ENCODE measurements around the gene RSU1.

RSU1 gene

GRCh38 chr10:16820421-16820820, 3.2 kb upstream of the RSU1 start:
- no peak for DNase-seq

GRCh38 chr10:16820018-16820417, 2.8 kb upstream of the RSU1 start:
- no peak for DNase-seq

GRCh38 chr10:16819436-16819835, 2.2 kb upstream of the RSU1 start:
- DNase-seq = no peak

- no peak for DNase-seq
Observed at GRCh38 chr10:16819026-16819425, 1.8 kb upstream of the RSU1 start.

- no peak for DNase-seq
Observed at GRCh38 chr10:16816830-16817124, 447 bp downstream of the RSU1 start.

GRCh38 chr10:16816171-16816570, 1.1 kb downstream of the RSU1 start:
- no peak for DNase-seq

- DNase-seq = no peak
Observed at GRCh38 chr10:16814012-16814411, 3.2 kb downstream of the RSU1 start.

- DNase-seq = no peak
Observed at GRCh38 chr10:16812676-16813075, 4.5 kb downstream of the RSU1 start.

GRCh38 chr10:16811765-16812164, 5.5 kb downstream of the RSU1 start:
- no peak for DNase-seq

- DNase-seq = no peak
Observed at GRCh38 chr10:16811292-16811691, 5.9 kb downstream of the RSU1 start.

- DNase-seq = no peak
Observed at GRCh38 chr10:16809074-16809718, 8.0 kb downstream of the RSU1 start.

- no peak for DNase-seq
Observed at GRCh38 chr10:16804123-16804522, 13.1 kb downstream of the RSU1 start.

GRCh38 chr10:16803464-16803863, 13.8 kb downstream of the RSU1 start:
- no peak for DNase-seq

- no peak for DNase-seq
Observed at GRCh38 chr10:16799621-16800020, 17.6 kb downstream of the RSU1 start.

- no peak for DNase-seq
Observed at GRCh38 chr10:16798571-16798970, 18.7 kb downstream of the RSU1 start.

GRCh38 chr10:16795410-16796073, 21.7 kb downstream of the RSU1 start:
- no peak for DNase-seq

GRCh38 chr10:16794005-16794404, 23.2 kb downstream of the RSU1 start:
- no peak for DNase-seq

- DNase-seq = no peak
Observed at GRCh38 chr10:16792675-16793074, 24.5 kb downstream of the RSU1 start.

GRCh38 chr10:16789765-16790164, 27.5 kb downstream of the RSU1 start:
- DNase-seq = no peak

- no peak for DNase-seq
Observed at GRCh38 chr10:16789261-16789660, 28.0 kb downstream of the RSU1 start.

GRCh38 chr10:16788778-16789177, 28.4 kb downstream of the RSU1 start:
- DNase-seq = no peak

- DNase-seq = no peak
Observed at GRCh38 chr10:16788125-16788524, 29.1 kb downstream of the RSU1 start.

- no peak for DNase-seq
Observed at GRCh38 chr10:16787361-16787791, 29.8 kb downstream of the RSU1 start.

GRCh38 chr10:16780338-16780880, 36.8 kb downstream of the RSU1 start:
- no peak for DNase-seq

- no peak for DNase-seq
Observed at GRCh38 chr10:16779384-16779915, 37.8 kb downstream of the RSU1 start.

Measured in NCI-H774 (cell line).